ENCODE results near the gene ZC3H14. TPM values are rescaled to one million over a fixed set of nuclear protein-coding genes. Genes with fewer than 3 reads are reported as not detected.
"Not testable (repeated sequence)": the region's sequence is repeated elsewhere in the genome, so short reads cannot be mapped to it uniquely, and the experiment has no call there.

Gene ZC3H14
- total and polyA plus RNA-seq, 2 donors (not counting 1 experiment from before 2014, with no cell fraction given), result 31.1 to 47.0 TPM

- H3K27ac Mint-ChIP-seq, result no peak overlapping the region
- Histone ChIP-seq H3K4me1 (ENCODE audit: control insufficient read depth in 2 of 2, insufficient read depth in 2 of 2, low read length in 2 of 2) (no peaks in the 10 kb centered on the region), H3K9me3 (ENCODE audit: control extremely low read depth in 1 of 3, control insufficient read depth in 2 of 3, insufficient read depth in 1 of 3, low read length in 2 of 3) (no peaks in the 10 kb centered on the region), H2AFZ (ENCODE audit: insufficient read depth, low read depth, low read length, poor library complexity, severe bottlenecking) (no peak overlapping the region), H3K36me3 (replicated peaks in 1 of 2; ENCODE audit: control extremely low read depth in 1 of 2, control insufficient read depth in 1 of 2, extremely low read depth in 1 of 2, insufficient read depth in 2 of 2, low read length in 1 of 2) (no peaks in the 10 kb centered on the region), H4K20me1 (ENCODE audit: control insufficient read depth, insufficient read depth, low read length, poor library complexity, severe bottlenecking) (no peaks in the 10 kb centered on the region), H3K4me2 (replicated peaks; ENCODE audit: low read depth, low read length, poor library complexity, severe bottlenecking) (no peak overlapping the region), H3K79me2 (ENCODE audit: control insufficient read depth, insufficient read depth, low read length) (no peaks in the 10 kb centered on the region), H3K27ac (ENCODE audit: low read length in 2 of 2) (no peak overlapping the region), H3K4me3 (ENCODE audit: control extremely low read depth in 1 of 5, extremely low read depth in 1 of 5, insufficient read depth in 1 of 5, low read depth in 2 of 5, low read length in 4 of 5) (no peak overlapping the region), H3K27me3 (replicated peaks in 1 of 4; ENCODE audit: control extremely low read depth in 1 of 4, control insufficient read depth in 3 of 4, insufficient read depth in 4 of 4, low read length in 3 of 4) (peaks cover 0 to 4% (median 0%) of the 10 kb centered on the region in 4 experiments), H3K9ac (ENCODE audit: low read length) (no peak overlapping the region)
- no peak overlapping the region for H3K4me3 Mint-ChIP-seq
- ChIA-PET POLR2A (no interaction called here), CTCF (no interaction called here)
- ATAC-seq (ENCODE audit: low read depth), result no peak
- intact Hi-C loops (cut with micrococcal nuclease), result no loop called here
- WGBS (ENCODE audit: insufficient coverage), result no CpG with 5 or more reads among the region's 3 CpGs
- H3K9me3 Mint-ChIP-seq (ENCODE audit: insufficient read depth), result no peaks in the 10 kb centered on the region
- TF ChIP-seq EZH2 (IDR thresholded peaks at IDR 0.05; ENCODE audit: borderline replicate concordance, insufficient read depth, low read depth, low read length, poor library complexity, severe bottlenecking) (no peak), CTCF (IDR thresholded peaks at IDR 0.05) (no peak)
- H3K4me1 Mint-ChIP-seq, result no peaks in the 10 kb centered on the region
- H3K27me3 Mint-ChIP-seq, result peaks cover 27% of the 10 kb centered on the region
- no peak for DNase-seq
These were observed 41.0 kb upstream of the ZC3H14 start for GRCh38 chr14:88521818-88522217.

- H3K27me3 ChIP-seq (replicated peaks in 1 of 4; ENCODE audit: control extremely low read depth in 1 of 4, control insufficient read depth in 3 of 4, insufficient read depth in 4 of 4, low read length in 3 of 4), result peaks cover 0 to 4% (median 0%) of the 10 kb centered on the region in 4 experiments
- no CpG with 5 or more reads among the region's 3 CpGs for WGBS (ENCODE audit: insufficient coverage)
- H3K9me3 Mint-ChIP-seq (ENCODE audit: insufficient read depth), result no peaks in the 10 kb centered on the region
- DNase-seq (no peak), ATAC-seq (ENCODE audit: low read depth) (no peak)
- peaks cover 32% of the 10 kb centered on the region for H3K27me3 Mint-ChIP-seq
- CTCF ChIA-PET, result no interaction called here
- TF ChIP-seq EZH2 (IDR thresholded peaks at IDR 0.05; ENCODE audit: borderline replicate concordance, insufficient read depth, low read depth, low read length, poor library complexity, severe bottlenecking) (no peak), CTCF (IDR thresholded peaks at IDR 0.05) (no peak)
- no peaks in the 10 kb centered on the region for H3K36me3 ChIP-seq (replicated peaks in 1 of 2; ENCODE audit: control extremely low read depth in 1 of 2, control insufficient read depth in 1 of 2, extremely low read depth in 1 of 2, insufficient read depth in 2 of 2, low read length in 1 of 2)
- POLR2A ChIA-PET, result no interaction called here
- H3K79me2 ChIP-seq (ENCODE audit: control insufficient read depth, insufficient read depth, low read length), result no peaks in the 10 kb centered on the region
- no peak overlapping the region for H3K9ac ChIP-seq (ENCODE audit: low read length)
- no peaks in the 10 kb centered on the region for H3K4me1 Mint-ChIP-seq
- H3K4me1 ChIP-seq (ENCODE audit: control insufficient read depth in 2 of 2, insufficient read depth in 2 of 2, low read length in 2 of 2), result no peaks in the 10 kb centered on the region
- H4K20me1 ChIP-seq (ENCODE audit: control insufficient read depth, insufficient read depth, low read length, poor library complexity, severe bottlenecking), result no peaks in the 10 kb centered on the region
- no peak overlapping the region for H2AFZ ChIP-seq (ENCODE audit: insufficient read depth, low read depth, low read length, poor library complexity, severe bottlenecking)
- no peak overlapping the region for H3K27ac Mint-ChIP-seq
- no peak overlapping the region for H3K27ac ChIP-seq (ENCODE audit: low read length in 2 of 2)
- no peaks in the 10 kb centered on the region for H3K9me3 ChIP-seq (ENCODE audit: control extremely low read depth in 1 of 3, control insufficient read depth in 2 of 3, insufficient read depth in 1 of 3, low read length in 2 of 3)
- no peak overlapping the region for H3K4me3 ChIP-seq (ENCODE audit: control extremely low read depth in 1 of 5, extremely low read depth in 1 of 5, insufficient read depth in 1 of 5, low read depth in 2 of 5, low read length in 4 of 5)
- intact Hi-C loops (cut with micrococcal nuclease), result no loop called here
- no peak overlapping the region for H3K4me2 ChIP-seq (replicated peaks; ENCODE audit: low read depth, low read length, poor library complexity, severe bottlenecking)
- no peak overlapping the region for H3K4me3 Mint-ChIP-seq
These were observed 40.4 kb upstream of the ZC3H14 start for GRCh38 chr14:88522393-88522792.

GRCh38 chr14:88529889-88530288, 32.9 kb upstream of the ZC3H14 start:
- H3K36me3 ChIP-seq (replicated peaks in 1 of 2; ENCODE audit: control extremely low read depth in 1 of 2, control insufficient read depth in 1 of 2, extremely low read depth in 1 of 2, insufficient read depth in 2 of 2, low read length in 1 of 2); H4K20me1 ChIP-seq (ENCODE audit: control insufficient read depth, insufficient read depth, low read length, poor library complexity, severe bottlenecking); H2AFZ ChIP-seq (ENCODE audit: insufficient read depth, low read depth, low read length, poor library complexity, severe bottlenecking); H3K4me1 ChIP-seq (ENCODE audit: control insufficient read depth in 2 of 2, insufficient read depth in 2 of 2, low read length in 2 of 2); H3K4me1 Mint-ChIP-seq; H3K27me3 ChIP-seq (replicated peaks in 1 of 4; ENCODE audit: control extremely low read depth in 1 of 4, control insufficient read depth in 3 of 4, insufficient read depth in 4 of 4, low read length in 3 of 4); H3K4me2 ChIP-seq (replicated peaks; ENCODE audit: low read depth, low read length, poor library complexity, severe bottlenecking); H3K4me3 ChIP-seq (ENCODE audit: control extremely low read depth in 1 of 5, extremely low read depth in 1 of 5, insufficient read depth in 1 of 5, low read depth in 2 of 5, low read length in 4 of 5); H3K27ac ChIP-seq (ENCODE audit: low read length in 2 of 2); ATAC-seq (ENCODE audit: low read depth); intact Hi-C loops (cut with micrococcal nuclease); H3K79me2 ChIP-seq (ENCODE audit: control insufficient read depth, insufficient read depth, low read length); CTCF ChIA-PET; H3K27ac Mint-ChIP-seq; H3K9me3 ChIP-seq (ENCODE audit: control extremely low read depth in 1 of 3, control insufficient read depth in 2 of 3, insufficient read depth in 1 of 3, low read length in 2 of 3); H3K9ac ChIP-seq (ENCODE audit: low read length); H3K4me3 Mint-ChIP-seq; DNase-seq; POLR2A ChIA-PET: not testable (repeated sequence)
- H3K27me3 Mint-ChIP-seq, result peaks cover 40% of the 10 kb centered on the region
- no CpG with 5 or more reads among the region's 1 CpG for WGBS (ENCODE audit: insufficient coverage)
- peaks cover 12% of the 10 kb centered on the region for H3K9me3 Mint-ChIP-seq (ENCODE audit: insufficient read depth)
